ENCODE results near the gene ZNF419. TPM values are rescaled to one million over a fixed set of nuclear protein-coding genes. Genes with fewer than 3 reads are reported as not detected.
A peak's percentile ranks its signal among the peaks of the same experiment; 100 is the strongest.
"Not testable (repeated sequence)": the region's sequence is repeated elsewhere in the genome, so short reads cannot be mapped to it uniquely, and the experiment has no call there.

The ZNF419 gene
- total RNA-seq (10 to 100 TPM in 1 of 4 donors, 1 to 10 TPM in 3; 8.2 to 10.2 (median 8.9) TPM), polyA plus RNA-seq (6.7 TPM)
- long read RNA-seq, donor 1, partial matches to known transcripts = 1 of 13 reads
- long read RNA-seq, donor 1, other reads (novel, unspliced or antisense) = 0 of 13 reads
- long read RNA-seq, donor 2, partial matches to known transcripts = 0 of 3 reads
- long read RNA-seq, donor 2, other reads (novel, unspliced or antisense) = 2 of 3 reads
- long read RNA-seq, donor 3, transcript ZNF419-211 (4 exons, 690 nt) = major isoform, 6 of 39 reads
- long read RNA-seq, donor 3, transcript ZNF419-205 (5 exons, 2,323 nt) = minor isoform, 5 of 39 reads
- long read RNA-seq, donor 3, transcript ZNF419-201 (5 exons, 2,309 nt) = minor isoform, 5 of 39 reads
- long read RNA-seq, donor 3, partial matches to known transcripts = 3 of 39 reads
- long read RNA-seq, donor 3, other reads (novel, unspliced or antisense) = 6 of 39 reads
- long read RNA-seq, donor 4, partial matches to known transcripts = 2 of 10 reads
- long read RNA-seq, donor 4, other reads (novel, unspliced or antisense) = 0 of 10 reads

GRCh38 chr19:57487477-57488298 lies at the start of gene ZNF419:
Gene ZNF419, plus strand, starts transcription at chr19:57487750. Its CDS starts 201 bp downstream, at chr19:57487951.
- H3K4me1 ChIP-seq (ENCODE audit: control insufficient read depth, insufficient read depth, low read length); H3K9me3 ChIP-seq (ENCODE audit: control insufficient read depth, low read length); intact Hi-C loops (cut with DNase I); H3K27me3 ChIP-seq (ENCODE audit: control insufficient read depth, insufficient read depth): not testable (repeated sequence)
- Histone ChIP-seq H3K27ac (ENCODE audit: low read length) (peak within 1 kb of the TSS; percentile 86), H3K4me3 (ENCODE audit: low read length) (peak within 1 kb of the TSS; percentile 98)
- WGBS = under 1% methylated on average over 58 of the region's 69 CpGs
- DNase-seq = peak; percentile 92 to 97 (median 96)
- peak; percentile 97 to 98 for ATAC-seq

DNA sequence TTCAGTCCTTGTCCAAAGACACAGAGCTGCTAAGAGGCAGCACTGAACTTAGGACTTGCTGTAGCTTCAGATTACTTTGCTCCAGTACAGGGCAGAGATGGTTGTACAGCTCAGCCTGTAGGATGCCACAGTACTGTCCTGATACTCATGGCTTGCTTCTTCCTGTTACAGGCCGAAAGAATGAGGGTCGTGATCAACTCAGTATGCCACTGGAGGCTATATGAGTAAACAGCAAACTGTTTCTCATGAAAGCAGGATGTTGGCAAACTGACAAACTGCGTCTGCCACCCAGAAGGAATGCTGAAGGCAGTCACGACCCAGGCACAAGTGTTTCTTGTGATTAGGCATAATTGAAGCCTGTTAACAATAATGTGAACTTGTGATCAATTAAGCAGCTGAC lies 49.6 kb upstream of the ZNF419 start:
- intact Hi-C loops (cut with DNase I) = no loop called here
- no peaks in the 10 kb centered on the region for H3K9me3 ChIP-seq (ENCODE audit: control insufficient read depth, low read length)
- 59% methylated on average over 4 of the region's 4 CpGs for WGBS

GRCh38 chr19:57438925-57439324 lies 48.6 kb upstream of the ZNF419 start:
- WGBS = 84% methylated on average over 9 of the region's 9 CpGs
- no peaks in the 10 kb centered on the region for H3K27me3 ChIP-seq (ENCODE audit: control insufficient read depth, insufficient read depth)
- ATAC-seq (no peak), DNase-seq (no peak)
- peaks cover 9% of the 10 kb centered on the region for H3K4me1 ChIP-seq (ENCODE audit: control insufficient read depth, insufficient read depth, low read length)
- no peak overlapping the region for H3K27ac ChIP-seq (ENCODE audit: low read length)
- intact Hi-C loops (cut with DNase I) = no loop called here
- H3K9me3 ChIP-seq (ENCODE audit: control insufficient read depth, low read length) = no peaks in the 10 kb centered on the region
- no peak overlapping the region for H3K4me3 ChIP-seq (ENCODE audit: low read length)

More for the DNA sequence above, 49.6 kb upstream of the ZNF419 start:
- H3K27ac ChIP-seq (ENCODE audit: low read length) = no peak overlapping the region
- DNase-seq (no peak), ATAC-seq (no peak)
- peaks cover 9% of the 10 kb centered on the region for H3K4me1 ChIP-seq (ENCODE audit: control insufficient read depth, insufficient read depth, low read length)
- H3K27me3 ChIP-seq (ENCODE audit: control insufficient read depth, insufficient read depth) = no peaks in the 10 kb centered on the region
- no peak overlapping the region for H3K4me3 ChIP-seq (ENCODE audit: low read length)

- H3K4me1 ChIP-seq (ENCODE audit: control insufficient read depth, insufficient read depth, low read length) = no peaks in the 10 kb centered on the region
- ATAC-seq (peak in 1 of 2 donors; percentile 59), DNase-seq (no peak)
- H3K27me3 ChIP-seq (ENCODE audit: control insufficient read depth, insufficient read depth) = no peaks in the 10 kb centered on the region
- intact Hi-C loops (cut with DNase I) = no loop called here
- no peak overlapping the region for H3K4me3 ChIP-seq (ENCODE audit: low read length)
- H3K27ac ChIP-seq (ENCODE audit: low read length) = no peak overlapping the region
- 62% methylated on average over 7 of the region's 7 CpGs for WGBS
- H3K9me3 ChIP-seq (ENCODE audit: control insufficient read depth, low read length) = no peaks in the 10 kb centered on the region
Observed at GRCh38 chr19:57441979-57442752, 45.4 kb upstream of the ZNF419 start.

GRCh38 chr19:57443121-57443696 lies 44.3 kb upstream of the ZNF419 start:
- 71% methylated on average over 5 of the region's 5 CpGs for WGBS
- Histone ChIP-seq H3K27ac (ENCODE audit: low read length) (no peak overlapping the region), H3K27me3 (ENCODE audit: control insufficient read depth, insufficient read depth) (no peaks in the 10 kb centered on the region), H3K4me3 (ENCODE audit: low read length) (no peak overlapping the region), H3K9me3 (ENCODE audit: control insufficient read depth, low read length) (no peaks in the 10 kb centered on the region), H3K4me1 (ENCODE audit: control insufficient read depth, insufficient read depth, low read length) (no peaks in the 10 kb centered on the region)
- intact Hi-C loops (cut with DNase I) = no loop called here
- DNase-seq (no peak), ATAC-seq (no peak)

DNA sequence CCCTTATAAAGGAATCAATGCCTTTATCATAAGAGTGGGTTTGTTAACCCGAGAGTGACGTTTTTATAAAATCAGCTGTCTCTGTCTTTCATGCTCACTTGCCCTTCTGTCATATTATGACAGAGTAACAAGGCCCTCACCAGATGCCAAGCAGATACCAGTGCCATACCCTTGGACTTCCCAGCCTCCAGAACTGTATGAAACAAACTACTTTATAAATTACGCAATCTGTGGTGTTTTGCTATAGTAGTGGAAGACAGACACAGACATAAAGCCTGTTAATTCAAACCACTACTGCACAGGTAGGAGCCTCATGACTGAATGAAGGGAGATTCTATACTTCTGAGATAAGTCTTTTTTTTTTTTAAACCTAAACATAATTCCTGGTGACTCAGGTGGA lies 35.2 kb upstream of the ZNF419 start:
- H3K27ac ChIP-seq (ENCODE audit: low read length) = no peak overlapping the region
- H3K4me1 ChIP-seq (ENCODE audit: control insufficient read depth, insufficient read depth, low read length) = no peaks in the 10 kb centered on the region
- no peak overlapping the region for H3K4me3 ChIP-seq (ENCODE audit: low read length)
- no peaks in the 10 kb centered on the region for H3K27me3 ChIP-seq (ENCODE audit: control insufficient read depth, insufficient read depth)
- no peak for ATAC-seq
- no peaks in the 10 kb centered on the region for H3K9me3 ChIP-seq (ENCODE audit: control insufficient read depth, low read length)
- intact Hi-C loops (cut with DNase I) = no loop called here
- DNase-seq = no peak
- 95% methylated on average over 3 of the region's 3 CpGs for WGBS

DNA sequence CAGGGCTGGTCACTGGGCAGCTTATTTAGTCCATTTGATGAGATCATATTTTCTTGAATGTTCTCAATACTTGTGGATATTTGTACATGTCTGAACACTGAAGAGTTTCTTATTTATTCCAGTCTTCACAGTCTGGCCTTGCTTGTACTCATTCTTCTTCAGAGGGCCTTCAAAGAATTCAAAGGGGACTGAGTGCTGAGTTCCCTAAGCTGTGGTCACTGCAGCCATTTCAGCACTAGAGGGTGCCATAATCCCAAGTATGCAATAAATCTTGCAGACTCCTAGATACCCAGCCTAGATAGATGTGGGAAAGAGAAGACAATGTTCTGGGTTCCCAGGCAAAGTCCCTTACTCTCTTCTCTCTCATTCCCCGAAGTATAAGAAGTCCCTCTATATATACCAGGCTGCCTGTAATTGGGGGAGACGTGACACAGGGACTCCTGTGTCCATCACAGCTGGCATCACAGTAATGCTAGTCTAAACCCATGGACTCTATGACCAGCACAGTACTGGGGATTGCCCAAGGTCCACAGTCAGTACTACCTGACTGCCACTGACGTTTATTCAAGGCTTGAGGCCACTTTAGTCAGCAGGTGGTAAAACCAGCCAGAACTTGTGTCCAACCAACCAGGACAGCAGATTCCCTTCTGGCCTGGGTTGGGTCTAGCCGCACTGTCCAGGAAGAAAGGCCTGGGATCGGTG lies 21.7 kb upstream of the ZNF419 start:
- H3K27ac ChIP-seq (ENCODE audit: low read length) = peak overlapping the region; percentile 12
- WGBS = 81% methylated on average over 5 of the region's 5 CpGs
- peaks cover 2% of the 10 kb centered on the region for H3K9me3 ChIP-seq (ENCODE audit: control insufficient read depth, low read length)
- no peak for DNase-seq
- intact Hi-C loops (cut with DNase I) = no loop called here
- no peaks in the 10 kb centered on the region for H3K4me1 ChIP-seq (ENCODE audit: control insufficient read depth, insufficient read depth, low read length)
- H3K27me3 ChIP-seq (ENCODE audit: control insufficient read depth, insufficient read depth) = no peaks in the 10 kb centered on the region
- ATAC-seq = peak; percentile 44 to 45
- H3K4me3 ChIP-seq (ENCODE audit: low read length) = no peak overlapping the region

DNA sequence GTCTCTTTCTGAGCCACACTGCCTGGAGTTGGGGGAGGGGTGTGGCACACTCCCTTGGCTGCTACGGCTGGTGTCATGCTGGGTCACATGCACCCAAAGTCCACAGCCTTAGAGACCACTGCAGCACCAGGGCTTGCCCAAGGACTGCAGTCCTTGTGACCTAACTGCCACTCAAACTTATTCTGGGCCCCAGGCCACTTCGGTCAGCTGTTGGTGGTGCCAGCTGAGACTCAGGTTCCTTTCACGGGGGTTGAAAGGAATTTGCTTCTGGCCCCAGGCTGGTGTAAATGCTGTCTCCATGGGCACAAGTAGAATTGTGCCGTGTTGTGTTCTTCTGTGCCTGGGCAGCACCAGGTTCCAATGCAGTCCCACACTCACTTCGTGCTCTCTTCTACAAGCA lies 21.1 kb upstream of the ZNF419 start:
- Histone ChIP-seq H3K4me3 (ENCODE audit: low read length) (no peak overlapping the region), H3K27me3 (ENCODE audit: control insufficient read depth, insufficient read depth) (no peaks in the 10 kb centered on the region), H3K27ac (ENCODE audit: low read length) (peak overlapping the region; percentile 12), H3K4me1 (ENCODE audit: control insufficient read depth, insufficient read depth, low read length) (no peaks in the 10 kb centered on the region), H3K9me3 (ENCODE audit: control insufficient read depth, low read length) (peaks cover 2% of the 10 kb centered on the region)
- intact Hi-C loops (cut with DNase I) = no loop called here
- 76% methylated on average over 5 of the region's 5 CpGs for WGBS
- ATAC-seq = peak; percentile 66 to 75
- peak in 1 of 3 donors; percentile 34 for DNase-seq

DNA sequence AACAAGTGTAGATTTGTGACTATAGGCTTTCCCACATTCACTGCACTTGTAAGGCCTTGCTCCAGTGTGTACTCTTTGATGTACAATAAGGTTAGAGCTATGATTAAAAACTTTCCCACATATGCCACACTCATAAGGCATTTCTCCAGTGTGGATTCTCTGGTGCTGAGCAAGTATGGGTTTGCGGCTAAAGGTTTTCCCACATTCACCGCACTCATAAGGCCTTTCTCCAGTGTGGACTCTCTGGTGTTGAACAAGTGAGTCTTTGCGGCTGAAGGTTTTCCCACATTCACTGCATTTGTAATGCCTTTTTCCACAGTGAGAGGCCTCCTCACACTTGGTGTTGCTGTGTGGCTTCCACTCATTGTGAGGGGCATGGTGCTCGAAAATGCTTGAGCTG lies 13.9 kb upstream of the ZNF419 start:
- Histone ChIP-seq H3K4me1 (ENCODE audit: control insufficient read depth, insufficient read depth, low read length) (peaks cover 3% of the 10 kb centered on the region), H3K27ac (ENCODE audit: low read length) (no peak overlapping the region), H3K4me3 (ENCODE audit: low read length) (no peak overlapping the region), H3K27me3 (ENCODE audit: control insufficient read depth, insufficient read depth) (no peaks in the 10 kb centered on the region), H3K9me3 (ENCODE audit: control insufficient read depth, low read length) (peaks cover 30% of the 10 kb centered on the region)
- intact Hi-C loops (cut with DNase I) = no loop called here
- WGBS = 98% methylated on average over 4 of the region's 4 CpGs
- DNase-seq (no peak), ATAC-seq (no peak)
